Hematopoietic multipotent progenitor cell (in vitro differentiated cells): ENCODE data around the gene SHMT1. TPM values are rescaled to one million over a fixed set of nuclear protein-coding genes. Genes with fewer than 3 reads are reported as not detected.
A peak's percentile ranks its signal among the peaks of the same experiment; 100 is the strongest.
"Not testable (repeated sequence)": the region's sequence is repeated elsewhere in the genome, so short reads cannot be mapped to it uniquely, and the experiment has no call there.

Experiments
- DNase-seq, 3 donors: peaks; one replicate each; pipeline ENCODE4 v3.0.0-alpha.2; 2011 to 2015; ENCODE audit warnings: low read depth in 2 of 3, low spot score in 2 of 3
- total RNA-seq: library from RNA; depleted of rRNA; stranded (reverse); fragments of >200 nt; gene quantifications from one replicate; pipeline ENCODE4 v1.2.3, GENCODE V29; 2012

Gene SHMT1
- total RNA-seq, 1 donor, result 18.9 TPM

DNA sequence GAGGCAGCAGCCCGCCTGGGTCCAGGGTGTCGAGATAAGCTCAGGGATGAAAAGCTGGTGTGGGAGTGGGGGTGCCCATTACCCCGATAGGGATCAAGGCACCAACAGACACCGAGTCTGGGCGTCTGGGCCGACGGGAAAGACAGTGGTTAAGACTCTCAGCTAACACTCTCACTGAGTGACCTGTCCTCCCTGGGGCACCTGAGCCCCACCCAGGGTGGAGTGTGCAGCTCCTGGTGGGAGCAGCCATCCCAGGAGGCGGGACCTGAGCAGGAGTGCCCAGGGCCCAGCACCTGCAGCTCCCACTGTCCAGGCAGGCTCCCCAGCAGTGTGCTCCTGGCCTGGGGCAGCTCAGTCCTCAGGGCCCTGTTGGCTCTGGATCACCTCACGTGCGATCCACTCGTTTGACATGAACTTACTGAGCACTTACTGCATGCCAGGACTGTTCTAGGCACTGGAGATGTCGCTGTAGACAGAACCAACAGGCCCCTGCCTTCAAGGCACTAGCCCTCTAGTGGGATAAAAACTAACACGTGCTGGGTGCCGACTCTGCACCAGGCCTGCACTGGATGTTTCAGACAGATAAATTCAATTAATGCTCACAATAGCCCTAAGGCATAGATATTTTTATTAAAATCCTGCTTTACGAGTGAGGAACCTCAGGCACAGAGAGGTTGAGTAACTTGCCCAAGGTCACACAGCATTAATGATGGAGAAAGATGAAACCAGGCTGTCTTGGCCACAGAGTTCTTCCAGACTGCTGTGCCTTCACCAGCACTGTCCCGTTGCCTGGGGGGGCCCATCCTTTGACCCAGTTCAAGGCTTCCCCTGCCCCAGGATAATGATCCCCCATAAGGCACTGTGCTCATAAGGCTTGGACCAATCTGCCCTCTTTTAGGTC, 16.1 kb upstream of the SHMT1 start:
- DNase-seq, result no peak

DNA sequence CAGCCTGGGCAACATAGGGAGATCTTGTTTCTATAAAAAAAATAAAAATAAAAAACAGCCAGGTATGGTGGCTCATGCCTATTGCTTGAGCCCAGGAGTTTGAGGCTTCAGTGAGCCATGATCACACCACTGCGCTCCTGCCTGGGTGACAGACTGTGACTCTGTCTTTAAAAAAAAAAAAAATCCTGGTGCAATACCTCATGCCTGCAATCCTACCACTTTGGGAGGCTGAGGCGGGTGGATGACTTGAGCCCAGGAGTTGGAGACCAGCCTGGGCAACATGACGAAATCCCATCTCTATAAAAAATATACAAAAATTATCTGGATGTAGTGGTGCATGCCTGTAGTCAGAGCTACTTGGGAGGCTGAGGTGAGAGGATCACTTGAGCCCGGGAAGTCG, 15.3 kb upstream of the SHMT1 start:
- DNase-seq, result not testable (repeated sequence)

DNA sequence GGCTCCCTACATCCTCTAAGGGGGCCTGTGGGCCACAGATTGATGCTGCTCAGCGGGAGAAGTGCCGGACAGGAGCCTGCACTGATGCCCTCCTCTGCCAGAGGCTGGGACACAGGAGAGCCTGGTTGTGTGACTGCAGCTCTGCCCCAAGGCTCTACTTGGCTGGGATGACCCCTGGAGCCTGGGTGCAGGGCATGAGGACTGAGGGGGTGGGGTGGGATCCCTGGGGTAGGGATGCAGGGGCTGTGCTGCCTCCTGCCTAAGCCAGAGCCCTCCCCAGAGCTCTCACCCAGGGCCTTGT, 14.8 kb upstream of the SHMT1 start:
- DNase-seq, result no peak

DNA sequence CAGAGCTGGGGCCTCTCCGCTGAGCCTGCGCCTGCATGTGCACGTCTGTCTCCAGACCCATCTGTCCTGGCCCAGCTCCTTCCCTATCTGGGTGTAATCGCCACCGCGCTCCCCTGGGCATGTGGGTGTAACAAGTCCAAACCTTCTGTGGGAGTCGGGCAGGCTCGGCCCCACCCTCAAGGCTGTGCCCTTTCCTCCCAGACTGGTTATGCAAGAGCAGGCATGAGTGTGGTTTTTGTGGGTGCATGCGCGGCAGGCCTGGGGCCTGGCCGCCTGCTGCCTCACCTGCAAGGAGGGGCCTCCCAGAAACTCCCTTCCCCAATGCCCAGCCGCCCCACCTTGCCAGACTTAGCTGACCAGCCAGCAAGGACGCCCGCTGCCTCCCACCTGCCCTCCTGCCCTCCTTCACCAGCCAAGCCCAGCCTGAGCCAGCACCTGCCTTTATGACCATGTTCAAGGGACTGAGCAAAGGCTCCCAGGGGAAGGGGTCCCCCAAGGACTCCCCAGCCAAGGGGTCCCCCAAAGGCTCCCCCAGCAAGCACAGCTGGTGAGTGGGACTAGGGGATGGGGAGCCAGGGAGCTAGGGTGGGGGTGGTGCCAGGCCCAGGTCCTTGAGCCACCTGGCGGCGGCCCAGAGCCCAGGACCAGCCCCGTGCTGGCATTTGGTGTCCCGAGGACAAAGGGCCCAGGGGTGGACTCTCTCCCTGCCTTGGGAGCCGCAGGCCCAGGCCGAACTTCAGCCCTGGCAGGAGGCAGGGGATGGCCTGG, 14.3 kb upstream of the SHMT1 start, which contains the start of gene EVPLL:
Gene EVPLL, plus strand, starts transcription at position 342 of the 768 bp plus-strand sequence. CDS start 3,160 bp downstream, outside the sequence.
- DNase-seq, result peak in 2 of 3 donors; percentile 52 to 67

DNA sequence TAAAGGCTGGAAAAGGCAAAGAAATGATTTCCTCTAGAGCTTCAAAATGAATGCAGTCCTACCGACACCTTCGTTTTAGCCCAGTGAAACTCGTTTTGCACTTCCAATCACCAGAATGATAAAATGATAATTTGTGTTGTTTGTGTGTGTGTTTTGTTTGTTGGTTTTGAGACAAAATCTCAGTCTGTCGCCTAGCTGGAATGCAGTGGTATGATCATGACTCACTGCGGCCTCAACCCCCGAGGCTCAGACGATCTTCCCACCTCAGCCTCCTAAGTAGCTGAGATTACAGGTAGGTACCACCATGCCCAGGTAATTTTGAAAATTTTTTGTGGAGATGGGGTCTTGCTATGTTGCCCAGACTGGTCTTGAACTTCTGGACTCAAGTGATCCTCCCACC, 10.9 kb upstream of the SHMT1 start:
- DNase-seq, result no peak

DNA sequence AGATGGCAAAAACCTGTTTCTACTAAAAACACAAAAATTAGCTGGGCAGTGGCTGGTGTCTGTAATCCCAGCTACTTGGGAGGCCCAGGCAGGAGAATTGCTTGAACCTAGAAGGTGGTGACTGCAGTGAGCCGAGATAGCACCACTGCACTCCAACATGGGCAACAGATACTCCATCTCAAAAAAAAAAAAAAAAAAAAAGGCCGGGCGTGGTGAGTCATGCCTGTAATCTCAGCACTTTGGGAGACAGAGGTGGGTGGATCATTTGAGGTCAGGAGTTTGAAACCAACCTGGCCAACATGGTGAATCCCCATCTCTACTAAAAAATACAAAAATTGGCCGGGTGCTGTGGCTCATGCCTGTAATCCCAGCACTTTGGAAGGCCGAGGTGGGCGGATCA, 9.8 kb upstream of the SHMT1 start:
- DNase-seq, result not testable (repeated sequence)

DNA sequence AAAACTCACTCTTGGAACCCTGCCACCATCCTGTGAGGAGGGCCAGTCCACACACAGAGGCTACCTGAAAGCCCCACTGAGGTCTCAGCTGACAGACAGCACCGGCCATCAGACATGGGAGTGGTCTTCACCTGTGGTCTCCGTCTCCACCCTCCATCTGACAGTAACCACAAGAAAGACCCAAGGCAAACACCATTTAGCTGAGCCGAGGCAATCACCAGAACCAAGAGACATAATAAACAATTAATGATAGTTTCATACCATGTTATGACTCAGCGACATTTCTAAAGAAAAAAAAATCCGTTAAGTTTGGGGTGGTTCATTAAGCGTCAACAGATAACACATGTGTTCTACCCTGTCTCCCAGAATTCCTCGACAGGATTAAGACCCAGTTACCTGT, 8.1 kb upstream of the SHMT1 start:
- DNase-seq, result no peak

DNA sequence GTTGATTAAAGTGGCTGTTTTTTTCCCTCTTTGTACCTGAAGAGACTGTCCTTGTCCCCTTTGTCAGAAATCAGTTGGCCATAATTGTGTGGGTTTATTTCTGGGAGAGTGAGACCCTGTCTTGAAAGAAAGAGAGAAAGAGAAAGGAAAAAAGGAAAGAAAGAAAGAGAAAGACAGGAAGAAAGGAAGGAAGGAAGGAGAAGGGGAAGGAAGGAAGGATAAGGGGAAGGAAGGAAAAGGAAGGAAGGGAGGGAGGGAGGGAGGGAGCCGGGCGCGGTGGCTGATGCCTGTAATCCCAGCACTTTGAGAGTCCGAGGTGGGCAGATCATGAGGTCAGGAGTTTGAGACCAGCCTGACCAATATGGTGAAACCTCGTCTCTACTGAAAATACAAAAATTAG, 7.4 kb upstream of the SHMT1 start:
- no peak for DNase-seq

DNA sequence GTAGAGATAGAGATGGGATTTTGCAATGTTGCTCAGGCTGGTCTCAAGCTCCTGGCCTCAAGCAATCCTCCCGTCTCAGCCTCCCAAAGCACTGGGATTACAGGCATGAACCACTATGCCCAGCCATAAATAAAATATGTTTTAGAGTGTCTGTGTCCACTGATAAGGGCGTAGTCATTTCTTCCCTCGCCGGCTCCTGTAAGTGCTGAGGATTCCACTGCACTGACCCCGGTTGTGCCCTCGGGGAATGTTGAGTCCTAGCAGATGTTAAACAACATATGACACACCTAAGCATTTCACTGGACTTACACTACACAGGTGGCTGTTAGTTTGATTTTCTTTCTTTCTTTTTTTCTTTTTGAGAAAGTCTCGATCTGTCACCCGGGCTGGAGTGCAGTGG, 5.6 kb upstream of the SHMT1 start:
- DNase-seq, result no peak

DNA sequence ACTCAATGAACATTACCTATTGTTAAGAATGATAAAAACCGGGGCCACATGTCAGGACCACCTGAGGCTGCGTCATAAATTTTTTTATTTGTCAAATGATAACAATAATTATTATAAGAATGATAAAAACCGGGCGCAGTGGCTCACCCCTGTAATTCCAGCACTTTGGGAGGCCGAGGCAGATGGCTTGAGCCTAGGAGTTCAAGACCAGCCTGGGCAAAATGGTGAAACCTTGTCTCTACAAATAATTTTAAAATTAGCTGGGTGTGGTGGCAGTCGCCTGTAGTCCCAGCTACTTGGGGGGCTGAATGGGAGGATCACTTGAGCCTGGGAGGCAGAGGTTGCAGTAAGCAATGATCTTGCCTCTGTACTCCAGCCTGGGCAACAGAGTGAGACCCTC, 816 bp upstream of the SHMT1 start:
- no peak for DNase-seq

DNA sequence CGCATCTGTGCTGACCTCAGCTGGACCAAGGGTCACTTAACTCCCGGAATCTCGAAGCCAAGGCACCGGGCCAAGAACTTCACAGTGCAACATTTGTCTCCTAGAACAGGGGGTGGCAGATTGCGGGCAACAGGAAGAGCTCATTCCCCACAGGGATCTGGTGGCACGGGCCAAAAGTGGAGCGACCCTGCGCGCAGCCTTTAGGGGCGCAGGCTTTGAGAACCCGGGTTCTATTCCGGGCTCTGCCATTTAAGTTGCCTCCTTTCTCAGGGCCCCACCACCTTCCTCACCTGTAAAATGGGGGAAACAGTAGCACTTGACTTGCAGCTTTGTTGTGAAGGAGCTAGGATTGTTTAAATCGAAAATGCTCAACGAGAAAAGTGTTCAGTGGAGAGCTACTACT, 651 bp downstream of the SHMT1 start:
- peak in 2 of 3 donors; percentile 7 to 28 for DNase-seq

DNA sequence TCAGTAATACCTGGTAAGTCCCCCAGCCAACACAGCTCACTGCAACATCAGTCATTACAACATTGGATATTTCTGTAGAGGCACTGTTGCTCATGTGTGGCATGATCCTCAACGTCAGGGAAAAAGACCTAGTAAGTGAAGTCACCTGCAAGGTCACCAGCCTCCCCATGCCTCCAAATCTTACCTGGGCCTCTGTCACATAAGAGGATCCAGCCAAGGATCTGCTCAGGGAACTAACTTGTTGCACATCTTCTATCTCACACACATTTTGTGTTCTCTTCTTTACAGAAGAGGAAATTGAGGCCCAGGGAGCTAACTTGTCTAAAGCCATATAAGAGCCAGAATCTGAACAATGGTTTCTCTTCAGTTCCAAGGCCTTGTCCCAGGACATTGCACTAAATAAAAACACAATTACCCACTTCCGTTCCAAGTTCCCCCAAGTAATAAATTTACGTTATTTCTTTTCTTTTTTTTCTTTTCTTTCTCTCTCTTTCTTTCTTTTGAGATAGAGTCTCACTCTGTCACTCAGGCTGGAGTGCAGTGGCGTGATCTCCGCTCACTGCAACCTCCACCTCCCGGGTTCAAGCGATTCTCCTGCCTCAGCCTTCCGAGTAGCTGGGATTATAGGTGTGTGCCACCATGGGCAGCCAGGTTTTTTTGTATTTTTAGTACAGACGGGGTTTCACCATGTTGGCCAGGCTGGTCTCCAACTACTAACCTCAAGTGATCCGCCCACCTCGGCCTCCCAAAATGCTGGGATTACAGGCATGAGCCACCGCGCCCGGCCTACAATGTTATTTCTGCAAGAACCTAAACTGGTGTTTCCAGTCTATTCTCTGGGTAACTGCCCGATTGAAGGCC, 1.3 kb downstream of the SHMT1 start:
- DNase-seq, result no peak

DNA sequence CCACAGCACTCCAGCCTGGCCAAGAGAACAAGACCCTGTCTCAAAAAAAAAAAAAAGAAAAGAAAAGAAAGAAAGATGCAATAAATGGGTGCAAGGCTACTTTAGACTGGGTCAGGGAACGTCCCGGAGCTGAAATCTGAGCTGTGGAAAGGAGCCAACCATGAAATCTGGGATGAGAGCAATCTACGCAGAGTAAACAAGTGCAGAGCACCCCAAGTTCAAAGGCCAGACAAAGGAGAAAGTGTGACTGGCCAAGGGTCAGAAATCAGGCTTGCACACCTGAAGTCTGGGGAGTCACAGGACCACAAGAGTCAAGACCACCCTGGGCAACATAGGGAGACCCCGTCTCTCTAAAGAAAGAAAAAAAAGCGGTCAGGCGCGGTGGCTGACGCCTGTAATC, 2.8 kb downstream of the SHMT1 start:
- DNase-seq, result no peak

DNA sequence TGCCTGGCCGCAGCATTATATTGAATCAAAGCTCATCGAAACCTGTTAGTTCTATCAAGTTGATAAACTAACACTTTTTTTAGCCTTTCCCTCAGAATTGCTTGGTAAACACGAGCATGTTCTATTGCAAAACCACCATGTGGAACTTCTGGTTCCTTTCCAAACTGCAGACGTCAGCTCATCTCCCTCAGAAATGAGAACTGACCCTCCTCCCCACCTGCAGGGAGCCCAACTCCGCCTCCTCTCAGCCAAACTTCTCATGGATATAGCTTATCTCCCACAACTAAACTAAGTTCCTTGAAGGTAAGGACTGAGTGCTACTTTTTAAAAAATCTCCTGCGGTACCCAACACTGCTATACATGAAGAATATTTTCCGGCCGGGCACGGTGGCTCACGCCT, 6.7 kb downstream of the SHMT1 start:
- DNase-seq, result no peak

DNA sequence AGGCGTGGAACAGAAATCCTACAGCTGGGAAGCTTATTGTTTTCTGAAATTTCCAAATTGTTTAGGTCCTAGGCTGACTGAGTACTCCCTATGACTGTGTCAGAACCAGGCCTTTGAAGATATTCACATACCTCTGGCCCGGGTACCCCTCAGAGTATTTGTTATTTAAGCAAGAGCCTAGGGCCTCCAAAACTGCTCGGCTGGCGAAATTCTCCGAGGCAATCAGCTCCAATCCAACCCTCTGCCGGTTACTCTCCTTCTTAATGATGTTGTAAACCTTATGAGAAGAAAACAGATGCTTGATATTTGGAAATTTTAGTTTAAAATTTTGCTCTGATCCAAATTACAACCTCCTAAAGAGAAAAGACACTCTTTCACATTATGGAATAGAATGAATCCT, 9.8 kb downstream of the SHMT1 start:
- DNase-seq, result no peak

DNA sequence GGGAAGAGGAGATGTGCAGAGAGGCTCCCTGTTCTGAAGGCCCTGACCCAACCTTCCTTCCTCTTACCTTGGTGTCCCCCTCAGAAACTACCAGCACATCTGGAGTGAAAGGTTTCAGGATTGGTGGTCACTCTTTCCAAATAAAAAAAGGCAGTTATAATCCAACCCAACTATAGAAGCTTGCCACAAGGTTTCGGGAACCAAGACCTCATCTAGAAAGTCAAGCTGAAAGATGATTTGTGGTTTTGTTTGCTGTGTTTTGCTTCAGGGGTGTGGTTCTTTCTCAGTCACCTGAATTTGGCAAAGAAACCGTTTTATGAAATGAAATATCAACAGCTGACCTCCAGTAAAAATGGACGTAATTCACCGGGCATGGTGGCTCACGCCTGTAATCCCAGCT, 19.3 kb downstream of the SHMT1 start:
- no peak for DNase-seq

DNA sequence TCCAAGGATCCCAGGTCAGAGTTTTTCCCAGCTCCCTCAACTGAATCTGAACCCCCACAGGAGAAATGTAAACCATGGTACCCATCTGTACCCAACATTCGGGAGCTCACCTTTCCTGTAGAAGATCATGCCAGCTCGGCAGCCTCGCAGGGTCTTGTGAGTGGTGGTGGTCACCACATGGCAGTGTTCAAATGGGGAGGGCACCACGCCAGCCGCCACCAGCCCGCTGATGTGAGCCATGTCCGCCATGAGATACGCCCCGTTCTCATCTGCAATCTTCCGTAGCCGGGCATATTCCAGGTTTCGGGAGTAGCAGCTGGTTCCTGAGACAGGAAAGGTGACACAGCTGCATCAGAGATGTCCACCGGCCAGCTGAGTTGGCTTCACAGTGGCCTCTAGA, 23.4 kb downstream of the SHMT1 start:
- no peak for DNase-seq

DNA sequence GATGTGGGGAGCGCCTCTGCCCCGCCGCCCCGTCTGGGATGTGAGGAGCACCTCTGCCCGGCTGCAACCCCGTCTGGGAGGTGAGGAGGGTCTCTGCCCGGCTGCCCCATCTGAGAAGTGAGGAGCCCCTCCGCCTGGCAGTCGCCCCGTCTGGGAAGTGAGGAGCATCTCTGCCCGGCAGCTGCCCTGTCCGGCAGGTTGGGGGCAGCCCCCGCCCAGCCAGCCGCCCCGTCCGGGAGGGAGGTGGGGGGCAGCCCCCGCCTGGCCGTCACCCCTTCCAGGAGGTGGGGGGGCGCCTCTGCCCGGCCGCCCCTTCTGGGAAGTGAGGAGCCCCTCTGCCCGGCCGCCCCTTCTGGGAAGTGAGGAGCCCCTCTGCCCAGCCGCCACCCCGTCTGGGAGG, 25.2 kb downstream of the SHMT1 start:
- DNase-seq, result not testable (repeated sequence)

DNA sequence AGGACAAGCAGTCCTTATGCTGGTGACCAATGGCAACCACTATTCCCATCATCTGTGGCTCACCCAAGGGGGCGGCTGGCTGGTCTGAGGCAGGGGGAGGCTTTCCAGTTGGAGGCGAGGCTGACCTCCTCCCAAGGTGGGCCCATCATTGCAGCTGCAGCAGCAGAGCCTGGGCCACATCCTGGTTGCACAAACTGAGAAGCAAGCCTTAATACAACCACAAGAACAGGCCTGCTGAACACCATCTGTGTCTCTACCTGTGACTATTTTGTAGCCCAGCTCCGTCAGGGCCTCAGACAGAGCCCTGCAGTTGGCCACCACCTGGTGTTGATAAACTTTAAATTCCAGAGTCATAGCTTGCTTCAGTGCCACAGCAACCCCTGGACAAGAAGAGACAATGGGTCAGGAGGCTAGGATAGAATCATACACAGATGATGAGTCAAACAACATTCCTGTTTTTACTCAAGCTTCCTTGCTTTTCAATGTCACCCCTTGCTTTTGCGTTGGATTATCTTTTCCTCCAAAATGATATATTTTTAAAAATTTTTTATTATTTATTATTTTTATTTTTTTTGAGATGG, 30.4 kb downstream of the SHMT1 start:
- no peak for DNase-seq

DNA sequence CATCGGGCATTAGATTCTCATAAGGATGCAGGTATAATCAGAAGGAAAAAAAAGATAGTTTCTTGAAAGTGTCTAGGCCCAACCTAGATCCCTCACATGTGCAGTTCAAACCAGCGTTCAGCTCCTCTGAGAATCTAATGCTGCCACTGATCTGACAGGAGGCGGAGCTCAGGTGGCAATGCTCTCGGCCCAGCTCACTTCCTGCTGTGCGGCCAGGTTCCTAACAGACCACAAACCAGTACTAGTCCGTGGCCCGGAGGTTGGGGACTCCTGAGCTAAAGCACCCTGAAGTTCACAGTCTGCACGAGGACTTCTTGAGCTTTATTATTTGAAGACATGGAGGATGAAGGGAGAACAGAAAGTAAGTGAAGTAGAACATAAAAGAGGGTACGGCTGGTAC, 31.5 kb downstream of the SHMT1 start:
- DNase-seq, result no peak
